HG02642 (cell line): Measurements from ENCODE around the gene ATP6V1A.
"Not testable (repeated sequence)": the region's sequence is repeated elsewhere in the genome, so short reads cannot be mapped to it uniquely, and the experiment has no call there.

Experiments used
- ATAC-seq: cut with Tn5 transposase; IDR thresholded peaks from one replicate; pipeline ENCODE4 v1.9.1; 2021; ENCODE audit warnings: mild to moderate bottlenecking; ENCODE audit not compliant: unreplicated experiment, poor library complexity

Gene ATP6V1A

DNA sequence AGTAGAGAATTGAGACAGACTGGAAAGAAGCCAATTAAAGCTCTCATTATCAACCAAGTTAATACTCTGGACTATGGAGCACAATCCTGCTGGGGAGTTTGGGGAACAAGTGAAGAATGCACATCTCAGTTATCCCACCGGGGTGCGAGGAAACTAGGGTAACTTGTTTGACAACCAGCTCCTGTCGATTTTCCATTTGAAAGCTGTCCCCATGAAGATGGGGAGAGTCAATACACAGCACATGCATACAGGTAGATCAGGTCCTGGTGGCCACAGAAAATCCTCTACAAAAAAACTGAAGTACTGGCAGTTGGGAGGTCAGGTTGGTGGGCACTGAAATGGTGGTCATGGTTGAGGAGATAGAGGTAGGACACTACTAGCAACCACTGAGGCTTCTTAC is 66.0 kb downstream of the ATP6V1A start:
- ATAC-seq = no peak

- ATAC-seq = no peak
These were observed 73.0 kb downstream of the ATP6V1A start for GRCh38 chr3:113819866-113820265.

DNA sequence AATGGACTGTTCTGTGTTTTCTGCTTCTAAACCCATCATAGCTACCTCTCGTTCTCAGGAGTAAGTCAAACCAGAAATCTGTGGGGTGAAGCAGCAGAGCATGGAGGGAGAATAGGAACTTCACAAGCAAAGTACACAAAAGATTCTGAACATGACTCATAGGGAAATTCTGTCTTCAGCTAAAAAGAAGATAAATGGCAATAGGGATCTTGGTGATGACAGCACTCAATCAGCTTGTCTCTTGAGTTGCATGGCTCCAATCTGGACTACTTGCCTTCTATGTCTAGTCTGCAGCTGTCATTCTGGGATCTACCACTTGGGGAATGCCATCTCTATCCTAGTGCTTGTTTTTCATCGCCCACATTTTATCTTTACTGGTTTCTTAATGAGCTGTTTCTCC is 78.3 kb downstream of the ATP6V1A start:
- peak; percentile 74 for ATAC-seq

DNA sequence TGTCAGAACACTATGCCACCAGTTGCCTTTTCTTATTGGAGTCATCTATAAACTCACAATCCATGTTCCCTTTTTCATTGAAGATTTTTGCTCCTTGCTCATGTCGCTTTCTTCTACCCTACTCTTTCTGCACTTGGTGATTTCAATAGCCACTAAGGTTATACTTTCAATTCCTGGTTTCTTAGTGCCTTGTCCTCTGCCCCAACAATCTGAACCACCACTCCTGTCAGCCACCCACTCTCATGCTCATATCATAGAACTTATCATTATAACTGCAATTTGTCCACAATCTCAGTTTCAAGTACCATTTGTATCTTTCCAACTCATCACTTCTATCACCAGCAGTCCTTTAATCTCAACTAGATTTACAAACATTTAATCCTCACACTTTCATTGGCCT is 81.8 kb downstream of the ATP6V1A start:
- no peak for ATAC-seq

DNA sequence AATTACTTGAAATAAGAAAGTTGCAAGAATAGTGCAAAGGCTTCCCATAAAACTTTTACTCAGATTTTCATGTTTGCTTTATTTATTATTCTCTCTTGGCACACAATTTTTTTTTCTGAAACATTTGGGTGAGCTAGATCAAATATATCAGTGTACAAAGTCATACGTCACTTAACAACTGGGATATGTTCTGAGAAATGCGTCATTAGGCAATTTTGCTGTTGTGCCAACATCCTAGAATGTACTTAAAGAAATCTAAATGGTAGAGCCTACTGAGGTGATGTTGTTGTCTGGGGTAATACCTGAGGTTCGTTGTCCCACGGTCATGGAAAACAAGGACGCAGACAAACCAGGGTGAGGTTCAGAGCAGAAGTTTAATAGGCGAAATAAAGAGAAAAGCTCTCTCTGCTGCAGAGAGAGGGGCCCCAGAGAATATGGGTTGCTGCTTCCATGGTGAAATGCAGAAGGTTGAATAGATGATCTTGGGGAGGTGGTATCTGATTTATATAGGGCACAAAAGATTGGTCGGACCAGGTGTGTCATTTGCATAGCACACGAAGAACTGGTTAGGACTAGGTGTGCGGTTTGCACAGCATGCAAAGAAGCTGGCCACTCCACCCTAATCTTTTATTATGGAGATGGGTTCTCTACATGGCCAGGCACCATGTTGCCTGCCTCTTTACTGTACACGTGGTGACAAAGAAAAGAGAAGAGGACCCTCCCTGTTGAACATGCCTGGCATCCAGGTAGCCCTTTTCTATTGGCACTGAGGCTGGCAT is 82.9 kb downstream of the ATP6V1A start:
- ATAC-seq = no peak

- ATAC-seq = no peak
These were observed 84.2 kb downstream of the ATP6V1A start for GRCh38 chr3:113831103-113831355.

DNA sequence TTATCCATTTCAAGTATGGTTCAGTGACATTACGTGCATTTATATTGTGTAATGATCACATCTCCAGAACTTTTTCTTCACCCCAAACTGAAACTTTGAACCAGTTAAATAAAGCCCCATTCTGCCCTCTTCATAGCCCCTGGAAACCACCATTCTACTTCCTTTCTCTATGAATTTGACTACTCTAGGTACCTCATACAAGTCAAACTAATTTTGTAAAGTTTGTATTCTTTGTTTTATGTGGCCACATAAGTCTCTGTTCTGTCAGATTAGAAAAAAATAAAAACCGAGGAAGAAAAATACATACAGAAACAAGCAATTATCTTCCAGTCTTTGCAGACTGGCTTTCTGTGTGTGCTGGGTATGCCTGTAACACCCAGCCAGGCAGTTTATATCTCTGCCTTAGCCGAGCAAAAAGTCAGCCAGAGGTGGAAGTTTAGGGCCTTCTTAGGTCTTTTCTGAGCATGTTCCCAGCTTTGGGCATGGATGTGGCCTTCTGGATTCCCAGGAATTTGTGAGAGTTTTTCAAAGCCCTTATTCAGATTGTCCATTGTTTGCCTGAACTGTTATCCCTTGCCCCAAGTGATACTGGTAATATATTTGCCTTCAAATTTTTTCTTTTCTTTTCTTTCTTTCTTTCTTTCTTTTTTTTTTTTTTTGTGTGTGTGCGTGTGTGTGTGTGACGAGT is 85.8 kb downstream of the ATP6V1A start:
- ATAC-seq = peak; percentile 37

DNA sequence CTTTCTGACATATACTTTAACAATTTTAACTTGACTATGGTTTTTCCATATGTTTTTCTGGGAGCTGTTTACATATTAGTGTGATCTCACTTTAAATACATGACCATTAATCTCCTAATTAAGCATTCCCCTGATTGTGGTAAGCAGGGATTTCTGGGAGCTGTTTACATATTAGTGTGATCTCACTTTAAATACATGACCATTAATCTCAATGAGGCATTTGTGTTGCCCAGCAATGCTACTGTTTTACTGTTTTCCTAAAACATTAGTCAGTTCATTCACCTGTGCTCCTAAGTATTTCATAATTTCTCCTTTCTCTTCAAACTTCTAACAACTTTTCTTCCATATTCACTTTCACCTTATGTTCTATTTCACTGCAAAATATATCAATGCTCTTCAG is 88.1 kb downstream of the ATP6V1A start:
- no peak for ATAC-seq

DNA sequence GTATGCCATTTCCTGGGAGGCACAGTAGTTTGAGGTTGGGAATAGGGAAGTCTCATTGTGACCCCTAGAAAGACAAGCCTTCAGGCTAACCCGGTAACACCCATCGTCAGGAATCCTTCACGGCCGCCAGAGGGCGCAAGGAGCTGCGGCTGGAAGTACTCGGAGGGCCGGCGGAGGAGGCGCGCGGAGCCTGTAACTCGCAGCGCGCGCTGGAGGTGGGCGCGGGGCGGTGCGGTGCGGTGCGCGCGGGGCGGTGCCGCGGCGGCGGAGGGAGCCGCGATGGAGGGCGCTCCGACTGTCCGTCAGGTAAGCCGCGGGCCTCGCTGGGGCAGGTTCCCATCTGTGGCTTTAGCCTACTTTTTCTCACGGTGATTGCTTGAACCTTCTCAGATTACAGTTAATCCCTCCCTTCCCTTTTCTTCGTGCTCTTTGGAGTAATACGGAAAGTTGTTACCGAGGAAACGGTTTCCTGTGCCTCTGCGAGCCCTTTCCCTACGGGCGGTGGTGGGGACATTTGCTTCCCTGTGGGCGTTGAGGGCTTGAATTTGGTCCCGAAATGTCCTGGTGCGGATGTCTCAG is 91.9 kb downstream of the ATP6V1A start, which contains the start of gene GRAMD1C:
Gene GRAMD1C, plus strand, starts transcription at position 158 of the 579 bp plus-strand sequence. Its CDS starts 122 bp downstream, at position 280.
- ATAC-seq = peak; percentile 96

- ATAC-seq = no peak
These were observed 92.7 kb downstream of the ATP6V1A start for GRCh38 chr3:113839551-113839950.

GRCh38 chr3:113844622-113845222 is 97.9 kb downstream of the ATP6V1A start:
- ATAC-seq = no peak

DNA sequence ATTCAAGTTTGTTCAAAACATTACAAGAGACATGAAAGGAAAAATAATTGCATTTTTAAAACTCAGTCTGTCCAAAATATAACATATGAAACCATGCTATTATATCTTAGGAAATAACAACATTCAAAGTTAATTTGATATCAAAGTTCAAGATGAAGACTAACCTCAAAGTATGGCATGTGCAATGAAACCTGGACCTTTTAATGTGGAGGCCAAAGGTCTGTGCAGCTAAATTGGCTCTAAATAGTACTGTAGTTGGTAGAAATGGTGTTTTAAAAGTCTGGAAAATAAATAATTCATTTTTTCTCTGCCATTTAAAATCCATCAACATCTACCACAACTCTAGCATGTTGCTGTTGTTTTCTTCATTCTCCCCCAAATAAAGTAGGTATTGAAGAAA is 100.4 kb downstream of the ATP6V1A start:
- ATAC-seq = no peak

DNA sequence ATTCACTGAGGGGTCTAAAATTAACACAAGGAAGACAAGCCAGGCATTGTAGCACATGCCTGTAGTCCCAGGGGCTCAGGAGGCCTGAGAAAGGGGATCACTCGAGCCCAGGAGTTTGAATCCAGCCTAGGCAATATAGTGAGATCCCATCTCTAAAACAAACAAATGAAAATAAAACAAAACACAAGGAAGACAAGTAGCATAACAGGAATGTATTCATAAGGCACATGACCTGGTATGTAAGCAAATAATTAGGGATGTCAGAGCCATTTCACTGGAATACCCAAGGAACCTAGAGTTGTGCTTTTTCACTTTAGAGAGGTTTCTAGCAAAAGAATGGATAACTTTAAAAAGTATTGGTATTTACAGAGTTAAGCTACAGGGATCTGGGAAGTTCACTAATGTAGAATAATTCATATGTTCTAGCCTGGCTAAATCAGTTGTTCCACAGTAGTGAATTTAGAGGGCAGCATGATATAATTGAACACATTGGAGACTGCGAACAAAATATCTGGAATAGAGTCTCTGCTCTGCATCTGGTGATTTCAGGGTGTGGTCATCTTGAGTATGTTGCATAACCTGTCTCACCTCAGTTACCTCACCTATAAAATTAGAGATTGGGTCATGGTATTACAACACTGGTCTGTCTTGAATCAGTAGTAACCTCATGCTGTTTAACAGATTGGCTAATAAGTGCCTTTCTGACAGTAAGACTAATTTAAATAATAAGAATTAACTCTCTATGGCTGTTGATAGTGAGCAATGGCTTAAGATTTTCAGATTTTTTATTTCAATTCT is 101.0 kb downstream of the ATP6V1A start:
- ATAC-seq = no peak

- ATAC-seq = not testable (repeated sequence)
These were observed 102.2 kb downstream of the ATP6V1A start for GRCh38 chr3:113849071-113849470.

DNA sequence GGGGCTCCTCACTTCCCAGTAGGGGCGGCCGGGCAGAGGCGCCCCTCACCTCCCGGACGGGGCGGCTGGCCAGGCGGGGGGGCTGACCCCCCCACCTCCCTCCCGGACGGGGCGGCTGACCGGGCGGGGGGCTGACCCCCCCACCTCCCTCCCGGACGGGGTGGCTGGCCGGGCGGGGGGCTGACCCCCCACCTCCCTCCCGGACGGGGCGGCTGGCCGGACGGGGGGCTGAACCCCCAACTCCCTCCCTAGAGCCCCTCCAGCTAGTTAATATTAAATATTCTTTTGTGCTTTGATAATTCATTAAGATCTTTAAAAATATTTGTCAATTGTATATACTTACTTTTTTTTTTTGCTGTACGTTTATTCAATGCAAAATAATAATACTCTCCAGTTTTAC is 103.0 kb downstream of the ATP6V1A start:
- ATAC-seq = not testable (repeated sequence)

- ATAC-seq = not testable (repeated sequence)
These were observed 103.6 kb downstream of the ATP6V1A start for GRCh38 chr3:113850391-113850790.

DNA sequence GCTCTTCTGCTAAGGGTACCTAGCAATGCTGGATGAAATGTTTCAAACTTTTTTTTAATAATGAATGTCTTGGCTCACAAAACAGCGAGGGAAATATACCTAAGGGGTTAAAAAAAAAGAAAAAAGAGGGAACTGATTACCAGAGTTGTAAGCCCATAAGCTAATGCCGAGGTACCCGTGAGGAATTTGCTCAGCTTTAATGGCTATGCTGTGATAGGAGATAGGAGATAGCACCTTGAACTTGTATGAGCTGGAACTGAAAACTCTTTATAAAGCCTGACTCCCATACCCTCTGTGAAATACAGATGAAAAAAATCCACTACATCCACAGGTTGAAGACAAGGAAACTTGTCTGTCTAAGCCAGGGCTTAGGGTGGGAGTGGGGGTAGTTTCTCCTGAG is 105.7 kb downstream of the ATP6V1A start:
- no peak for ATAC-seq
